Measurements from ENCODE around the gene AHI1.

Gene AHI1

GRCh38 chr6:135331002-135331401, 166.5 kb downstream of the AHI1 start:
- no peak for DNase-seq (ENCODE audit: extremely low read depth, low read depth)
- no peak for TF ChIP-seq CTCF (IDR thresholded peaks at IDR 0.05; ENCODE audit: low read depth, low read length)

GRCh38 chr6:135329851-135330803, 167.4 kb downstream of the AHI1 start:
- no peak for DNase-seq (ENCODE audit: extremely low read depth, low read depth)
- no peak for TF ChIP-seq CTCF (IDR thresholded peaks at IDR 0.05; ENCODE audit: low read depth, low read length)

- no peak for DNase-seq (ENCODE audit: extremely low read depth, low read depth)
- no peak for TF ChIP-seq CTCF (IDR thresholded peaks at IDR 0.05; ENCODE audit: low read depth, low read length)
Observed at GRCh38 chr6:135328136-135328535, 169.4 kb downstream of the AHI1 start.

GRCh38 chr6:135325624-135326424, 171.7 kb downstream of the AHI1 start:
- no peak for TF ChIP-seq CTCF (IDR thresholded peaks at IDR 0.05; ENCODE audit: low read depth, low read length)
- DNase-seq (ENCODE audit: extremely low read depth, low read depth), result no peak

- DNase-seq (ENCODE audit: extremely low read depth, low read depth), result no peak
- TF ChIP-seq CTCF (IDR thresholded peaks at IDR 0.05; ENCODE audit: low read depth, low read length), result no peak
Observed at GRCh38 chr6:135324531-135324930, 173.0 kb downstream of the AHI1 start.

- no peak for TF ChIP-seq CTCF (IDR thresholded peaks at IDR 0.05; ENCODE audit: low read depth, low read length)
- no peak for DNase-seq (ENCODE audit: extremely low read depth, low read depth)
Observed at GRCh38 chr6:135323979-135324378, 173.6 kb downstream of the AHI1 start.

- no peak for DNase-seq (ENCODE audit: extremely low read depth, low read depth)
- TF ChIP-seq CTCF (IDR thresholded peaks at IDR 0.05; ENCODE audit: low read depth, low read length), result no peak
Observed at GRCh38 chr6:135323202-135323668, 174.3 kb downstream of the AHI1 start.
